Measurements from ENCODE around the gene NUPR2.
"Not testable (repeated sequence)": the region's sequence is repeated elsewhere in the genome, so short reads cannot be mapped to it uniquely, and the experiment has no call there.

Gene NUPR2

GRCh38 chr7:56115852-56116538, at the start of gene NUPR2:
TSS of gene NUPR2 (minus strand) at chr7:56116417. CDS start at chr7:56116314, 103 bp downstream.
- no peak for DNase-seq

- no peak for DNase-seq
Measured at GRCh38 chr7:56157238-56157790, 41.1 kb upstream of the NUPR2 start.

- not testable (repeated sequence) for DNase-seq
Measured at GRCh38 chr7:56131062-56131461, 14.8 kb upstream of the NUPR2 start.

GRCh38 chr7:56127241-56127975, 11.2 kb upstream of the NUPR2 start:
- no peak for DNase-seq

- DNase-seq, result no peak
Measured at GRCh38 chr7:56125831-56126230, 9.6 kb upstream of the NUPR2 start.

- DNase-seq, result no peak
Measured at GRCh38 chr7:56124981-56125380, 8.8 kb upstream of the NUPR2 start.

- no peak for DNase-seq
Measured at GRCh38 chr7:56121440-56121839, 5.2 kb upstream of the NUPR2 start.

GRCh38 chr7:56112244-56112643, 4.0 kb downstream of the NUPR2 start:
- DNase-seq, result not testable (repeated sequence)

GRCh38 chr7:56110611-56111010, 5.6 kb downstream of the NUPR2 start:
- peak; percentile 25 for DNase-seq

- no peak for DNase-seq
Measured at GRCh38 chr7:56107954-56108258, 8.3 kb downstream of the NUPR2 start.

- DNase-seq, result peak; percentile 98
Measured at GRCh38 chr7:56106108-56107073, 9.8 kb downstream of the NUPR2 start, which contains the start of gene CHCHD2. TSS of gene CHCHD2 (minus strand) at chr7:56106476. CDS start at chr7:56106413, 63 bp downstream.

- DNase-seq, result peak; percentile 62
Measured at GRCh38 chr7:56105508-56105907, 10.7 kb downstream of the NUPR2 start.

GRCh38 chr7:56104138-56104537, 12.1 kb downstream of the NUPR2 start:
- DNase-seq, result not testable (repeated sequence)

- no peak for DNase-seq
Measured at GRCh38 chr7:56099653-56100052, 16.6 kb downstream of the NUPR2 start.

GRCh38 chr7:56098187-56099008, 17.8 kb downstream of the NUPR2 start:
- not testable (repeated sequence) for DNase-seq

- no peak for DNase-seq
Measured at GRCh38 chr7:56097700-56098099, 18.5 kb downstream of the NUPR2 start.

GRCh38 chr7:56092789-56093531, 23.3 kb downstream of the NUPR2 start, which contains the start of gene PHKG1:
TSS of gene PHKG1 (minus strand) at chr7:56092952. CDS start at chr7:56088941, 4,011 bp downstream.
- DNase-seq, result no peak

- not testable (repeated sequence) for DNase-seq
Measured at GRCh38 chr7:56092388-56092787, 23.8 kb downstream of the NUPR2 start.

- no peak for DNase-seq
Measured at GRCh38 chr7:56091591-56091990, 24.6 kb downstream of the NUPR2 start.

GRCh38 chr7:56087445-56087844, 28.8 kb downstream of the NUPR2 start:
- no peak for DNase-seq

- no peak for DNase-seq
Measured at GRCh38 chr7:56086761-56087160, 29.5 kb downstream of the NUPR2 start.

All from activated CD4-positive, alpha-beta T cell treated with anti-CD3 and anti-CD28 coated beads, Interleukin-10, Interleukin-2, amounts not matched to agents 100 ng/mL and 50 ng/mL, durations not matched to agents 16 hours and 8 hours (primary cell).